Trophoblast cell (in vitro differentiated cells and primary cell): Measurements from ENCODE around the gene CDC45.

Experiments used
- DNase-seq, 2 donors: peaks; one replicate each; pipeline ENCODE4 v3.0.0-alpha.2; 2016
- H2AFZ ChIP-seq: 2 replicates; pipeline ENCODE4 v1.6.1; 2013; ENCODE audit warnings: low read length, moderate library complexity, mild to moderate bottlenecking; ENCODE audit not compliant: insufficient read depth, poor library complexity
- H2AK5ac ChIP-seq: 2 replicates; pipeline ENCODE4 v1.6.1; 2013; ENCODE audit warnings: mild to moderate bottlenecking, low read length
- H2BK120ac ChIP-seq: 2 replicates; pipeline ENCODE4 v1.6.1; 2013; ENCODE audit warnings: low read length, mild to moderate bottlenecking, moderate library complexity; ENCODE audit not compliant: insufficient read depth, poor library complexity
- H2BK12ac ChIP-seq: 2 replicates; pipeline ENCODE4 v1.6.1; 2013; ENCODE audit warnings: mild to moderate bottlenecking, low read length, moderate library complexity
- H2BK5ac ChIP-seq: 2 replicates; pipeline ENCODE4 v1.6.1; 2013; ENCODE audit warnings: low read length, low read depth, moderate library complexity, mild to moderate bottlenecking; ENCODE audit not compliant: poor library complexity
- H3K14ac ChIP-seq: 2 replicates; pipeline ENCODE4 v1.6.1; 2013; ENCODE audit warnings: mild to moderate bottlenecking, low read length
- H3K18ac ChIP-seq: 2 replicates; pipeline ENCODE4 v1.6.1; 2013; ENCODE audit warnings: mild to moderate bottlenecking, low read length
- H3K23ac ChIP-seq: 2 replicates; pipeline ENCODE4 v1.6.1; 2013; ENCODE audit warnings: low read length
- H3K27ac ChIP-seq: 2 replicates; pipeline ENCODE4 v1.5.1; 2013; ENCODE audit warnings: low read depth, mild to moderate bottlenecking, inconsistent platforms, low read length, moderate library complexity
- H3K27me3 ChIP-seq: 2 replicates; pipeline ENCODE4 v1.6.1; 2013; ENCODE audit warnings: inconsistent platforms, mild to moderate bottlenecking, low read length, moderate library complexity; ENCODE audit not compliant: insufficient read depth
- H3K36me3 ChIP-seq, 2 experiments: 1 replicate in 1 of 2; 2 replicates in 1 of 2; pipeline ENCODE4 v1.6.1; 2013; ENCODE audit warnings: low read length in 2 of 2, mild to moderate bottlenecking in 2 of 2, moderate library complexity in 1 of 2; ENCODE audit not compliant: insufficient read depth in 2 of 2, control insufficient read depth in 1 of 2
- H3K4ac ChIP-seq: 2 replicates; pipeline ENCODE4 v1.6.1; 2013; ENCODE audit warnings: low read depth, mild to moderate bottlenecking, low read length, moderate library complexity
- H3K4me1 ChIP-seq, 2 experiments: 1 replicate in 1 of 2; 2 replicates in 1 of 2; pipeline ENCODE4 v1.6.1; 2013; ENCODE audit warnings: low read length in 2 of 2, mild to moderate bottlenecking in 2 of 2, moderate library complexity in 1 of 2; ENCODE audit not compliant: insufficient read depth in 2 of 2, control insufficient read depth in 1 of 2
- H3K4me2 ChIP-seq: 2 replicates; pipeline ENCODE4 v1.6.1; 2013; ENCODE audit warnings: inconsistent platforms, mild to moderate bottlenecking, low read length, moderate library complexity
- H3K4me3 ChIP-seq: 2 replicates; pipeline ENCODE4 v1.5.1; 2013; ENCODE audit warnings: mild to moderate bottlenecking, low read depth, low read length, inconsistent platforms
- H3K79me1 ChIP-seq: one replicate; pipeline ENCODE4 v1.6.1; 2013; ENCODE audit warnings: low read length
- H3K79me2 ChIP-seq: 2 replicates; pipeline ENCODE4 v1.6.1; 2013; ENCODE audit warnings: low read length, mild to moderate bottlenecking; ENCODE audit not compliant: control insufficient read depth, insufficient read depth, poor library complexity
- H3K9ac ChIP-seq: 2 replicates; pipeline ENCODE4 v1.6.1; 2013; ENCODE audit warnings: mild to moderate bottlenecking, low read length
- H3K9me3 ChIP-seq: 2 replicates; pipeline ENCODE4 v1.6.1; 2013; ENCODE audit warnings: low read depth, mild to moderate bottlenecking, control low read depth, inconsistent platforms, low read length; ENCODE audit not compliant: insufficient read depth
- H4K12ac ChIP-seq: 2 replicates; pipeline ENCODE4 v1.6.1; 2013; ENCODE audit warnings: low read depth, mild to moderate bottlenecking, low read length, moderate library complexity
- H4K8ac ChIP-seq: 2 replicates; pipeline ENCODE4 v1.6.1; 2013; ENCODE audit warnings: low read depth, mild to moderate bottlenecking, low read length, moderate library complexity
- H4K91ac ChIP-seq: one replicate; pipeline ENCODE4 v1.6.1; 2013; ENCODE audit warnings: low read depth, mild to moderate bottlenecking, low read length, moderate library complexity
- WGBS: extraction: QIAGEN DNeasy Blood & Tissue Kit; methylation state at CpG from one replicate; pipeline ENCODE4 v1.1.7; 2013; ENCODE audit warnings: missing lambda C conversion rate; ENCODE audit not compliant: insufficient read length, insufficient coverage; ENCODE audit errors: extremely low coverage; 5-methylcytosine and 5-hydroxymethylcytosine counted together

CDC45 gene

DNA sequence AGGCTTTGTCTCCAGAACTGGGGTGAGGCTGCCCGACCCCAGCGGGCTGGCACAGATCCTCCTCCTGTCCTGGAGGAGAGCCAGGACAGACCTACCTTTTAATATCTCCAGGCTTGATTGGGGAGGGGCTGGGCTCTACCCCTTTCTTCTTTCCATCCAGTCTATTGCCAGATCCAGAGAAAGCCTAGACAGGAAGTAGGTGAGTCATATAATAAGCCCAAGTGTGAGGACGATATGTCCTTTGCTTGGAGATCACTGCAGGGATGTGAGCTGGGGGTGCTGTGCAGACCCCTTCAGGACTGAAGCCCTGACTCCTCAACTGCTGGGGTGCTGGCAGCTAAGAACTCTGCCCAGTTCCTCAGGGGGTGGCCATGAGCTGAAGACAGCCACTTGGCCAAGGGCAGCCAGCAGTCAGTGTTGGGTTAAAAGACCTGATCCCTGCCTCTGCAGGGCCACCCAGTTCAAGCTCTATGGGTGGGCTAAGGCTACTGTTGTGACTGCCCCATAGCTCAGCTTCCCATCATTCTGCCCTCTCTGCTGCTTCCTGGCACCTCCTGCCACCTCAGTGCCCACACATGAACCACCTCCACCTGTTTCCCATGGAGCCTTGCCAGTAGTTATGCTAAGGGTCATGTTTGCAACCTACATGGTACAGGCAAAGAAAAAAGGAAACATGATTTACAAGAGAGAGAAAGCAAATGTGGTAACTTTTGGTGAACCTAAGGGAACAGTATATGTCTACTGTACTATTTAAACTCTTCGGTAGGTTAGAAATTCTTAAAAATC, 23.9 kb upstream of the CDC45 start:
- Histone ChIP-seq H2AK5ac (no peak overlapping the region), H4K8ac (no peak overlapping the region), H4K91ac (no peak overlapping the region), H3K27me3 (no peaks in the 10 kb centered on the region), H3K79me1 (no peaks in the 10 kb centered on the region), H3K9ac (no peak overlapping the region), H2BK120ac (no peak overlapping the region), H3K79me2 (no peaks in the 10 kb centered on the region), H3K14ac (no peak overlapping the region), H2AFZ (no peak overlapping the region), H2BK12ac (no peak overlapping the region), H3K4me1 (peaks cover 0 to 4% of the 10 kb centered on the region in 2 experiments), H3K36me3 (peaks cover 56 to 71% of the 10 kb centered on the region in 2 experiments), H3K9me3 (peaks cover 3% of the 10 kb centered on the region), H3K4ac (no peak overlapping the region), H4K12ac (no peak overlapping the region), H3K23ac (no peak overlapping the region), H3K27ac (no peak overlapping the region), H3K4me3 (no peak overlapping the region), H3K18ac (no peak overlapping the region), H3K4me2 (no peak overlapping the region), H2BK5ac (no peak overlapping the region)
- no CpG with 5 or more reads among the region's 4 CpGs for WGBS
- DNase-seq = no peak

DNA sequence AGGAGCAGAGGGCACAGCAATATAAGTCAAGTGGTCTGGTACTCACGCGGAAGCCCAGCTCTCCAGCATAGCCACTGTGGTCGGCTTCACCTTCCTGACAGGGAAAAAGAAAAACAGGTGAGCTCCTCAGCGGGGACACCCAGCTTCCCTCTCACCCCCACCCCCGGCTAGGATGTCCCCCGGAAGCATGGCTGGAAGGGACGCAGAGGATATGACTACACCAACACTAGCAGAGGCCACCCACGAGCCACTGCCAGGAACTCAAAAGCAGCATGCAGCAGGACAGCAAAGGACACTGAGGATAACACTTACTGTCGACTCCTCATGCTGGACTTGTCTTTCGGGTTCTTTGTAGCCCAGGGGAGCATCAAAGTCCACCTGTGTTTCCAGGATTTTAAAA, 23.2 kb upstream of the CDC45 start:
- no peaks in the 10 kb centered on the region for H3K27me3 ChIP-seq
- peaks cover 56 to 70% of the 10 kb centered on the region in 2 experiments for H3K36me3 ChIP-seq
- H3K9ac ChIP-seq = no peak overlapping the region
- H3K79me2 ChIP-seq = no peaks in the 10 kb centered on the region
- H2AK5ac ChIP-seq = no peak overlapping the region
- no peak overlapping the region for H3K4me2 ChIP-seq
- no peak overlapping the region for H3K4ac ChIP-seq
- H3K79me1 ChIP-seq = no peaks in the 10 kb centered on the region
- no peak overlapping the region for H3K14ac ChIP-seq
- H3K23ac ChIP-seq = no peak overlapping the region
- H2AFZ ChIP-seq = no peak overlapping the region
- peaks cover 3% of the 10 kb centered on the region for H3K9me3 ChIP-seq
- no peak overlapping the region for H3K4me3 ChIP-seq
- no CpG with 5 or more reads among the region's 10 CpGs for WGBS
- no peak for DNase-seq
- no peak overlapping the region for H3K27ac ChIP-seq
- no peak overlapping the region for H2BK5ac ChIP-seq
- no peak overlapping the region for H4K8ac ChIP-seq
- H2BK120ac ChIP-seq = no peak overlapping the region
- no peak overlapping the region for H4K91ac ChIP-seq
- H2BK12ac ChIP-seq = no peak overlapping the region
- H3K18ac ChIP-seq = no peak overlapping the region
- H3K4me1 ChIP-seq = peaks cover 0 to 4% of the 10 kb centered on the region in 2 experiments
- H4K12ac ChIP-seq = no peak overlapping the region

DNA sequence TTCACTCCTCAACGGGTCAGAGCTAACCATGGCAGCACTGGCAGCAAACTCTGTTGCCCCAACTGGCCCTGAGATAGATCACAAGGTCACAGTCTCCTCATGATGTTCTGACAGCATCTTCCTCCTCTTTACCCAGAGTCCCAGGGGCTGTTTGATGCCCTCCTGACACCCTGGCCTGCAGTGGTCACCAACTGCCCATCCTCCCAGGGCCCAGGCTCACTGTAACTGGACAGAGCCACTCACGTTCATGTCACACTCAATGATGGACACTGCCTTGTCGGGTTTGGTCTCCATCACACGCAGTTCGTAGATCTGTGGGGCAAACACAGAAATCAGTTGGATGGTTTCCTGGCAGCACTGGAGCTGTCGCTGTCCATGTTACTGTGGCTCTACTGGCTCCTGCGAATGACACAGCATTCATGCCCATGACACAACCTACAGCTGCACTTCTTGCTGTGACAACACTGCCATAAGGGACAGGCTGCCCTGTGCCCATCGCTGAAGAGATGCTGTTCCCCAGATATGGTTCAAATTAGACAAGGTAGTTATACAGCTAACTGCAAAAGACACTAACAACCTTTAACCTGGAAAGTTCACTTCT, 21.8 kb upstream of the CDC45 start:
- no CpG with 5 or more reads among the region's 8 CpGs for WGBS
- H3K79me2 ChIP-seq = no peaks in the 10 kb centered on the region
- H3K4ac ChIP-seq = no peak overlapping the region
- H2AFZ ChIP-seq = no peak overlapping the region
- no peak overlapping the region for H3K4me2 ChIP-seq
- no peak overlapping the region for H4K8ac ChIP-seq
- H3K14ac ChIP-seq = no peak overlapping the region
- no peak overlapping the region for H4K12ac ChIP-seq
- no peak overlapping the region for H2BK12ac ChIP-seq
- peaks cover 0 to 4% of the 10 kb centered on the region in 2 experiments for H3K4me1 ChIP-seq
- H2BK5ac ChIP-seq = no peak overlapping the region
- no peak overlapping the region for H2AK5ac ChIP-seq
- no peak overlapping the region for H3K4me3 ChIP-seq
- no peaks in the 10 kb centered on the region for H3K27me3 ChIP-seq
- H3K9ac ChIP-seq = no peak overlapping the region
- H3K79me1 ChIP-seq = no peaks in the 10 kb centered on the region
- no peak overlapping the region for H3K18ac ChIP-seq
- H3K9me3 ChIP-seq = peaks cover 3% of the 10 kb centered on the region
- H4K91ac ChIP-seq = no peak overlapping the region
- H3K27ac ChIP-seq = no peak overlapping the region
- H3K23ac ChIP-seq = no peak overlapping the region
- peaks cover 56 to 62% of the 10 kb centered on the region in 2 experiments for H3K36me3 ChIP-seq
- no peak for DNase-seq
- H2BK120ac ChIP-seq = no peak overlapping the region

DNA sequence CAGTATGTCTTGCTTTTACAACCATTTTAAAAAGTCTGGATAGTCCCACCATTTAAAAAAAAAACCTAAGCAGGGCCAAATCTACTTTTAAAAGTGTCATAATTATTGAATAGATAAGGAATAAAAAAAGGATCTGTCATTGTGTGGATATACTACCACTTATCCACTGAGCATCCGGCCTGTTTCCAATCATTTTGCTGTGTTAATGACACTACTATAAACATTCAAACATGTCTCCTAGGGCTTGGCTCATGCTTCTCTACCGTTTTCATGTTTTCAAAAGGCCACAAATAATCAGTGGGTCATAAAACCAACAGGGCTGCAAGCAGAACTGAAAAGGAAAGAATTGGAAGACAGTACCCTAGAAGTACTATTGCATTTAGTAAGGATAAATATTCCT, 19.7 kb upstream of the CDC45 start:
- Histone ChIP-seq H3K4me3 (no peak overlapping the region), H3K4ac (no peak overlapping the region), H2BK120ac (no peak overlapping the region), H4K91ac (no peak overlapping the region), H2BK12ac (no peak overlapping the region), H4K8ac (no peak overlapping the region), H3K4me1 (peaks cover 7 to 14% of the 10 kb centered on the region in 2 experiments), H3K18ac (no peak overlapping the region), H3K79me1 (peaks cover 2% of the 10 kb centered on the region), H3K27me3 (no peaks in the 10 kb centered on the region), H3K79me2 (no peaks in the 10 kb centered on the region), H3K23ac (no peak overlapping the region), H2BK5ac (no peak overlapping the region), H3K9ac (no peak overlapping the region), H3K9me3 (no peaks in the 10 kb centered on the region), H3K36me3 (peaks cover 40 to 45% of the 10 kb centered on the region in 2 experiments), H3K4me2 (no peak overlapping the region), H4K12ac (no peak overlapping the region), H3K27ac (no peak overlapping the region), H2AFZ (no peak overlapping the region), H2AK5ac (no peak overlapping the region), H3K14ac (no peak overlapping the region)
- DNase-seq = no peak
- no CpG with 5 or more reads among the region's 2 CpGs for WGBS
